Measurements from ENCODE around the gene GATD1. TPM values are rescaled to one million over a fixed set of nuclear protein-coding genes. Genes with fewer than 3 reads are reported as not detected.

Gene GATD1
- total RNA-seq, 1 donor from 2014 or later, result 82.5 TPM

DNA sequence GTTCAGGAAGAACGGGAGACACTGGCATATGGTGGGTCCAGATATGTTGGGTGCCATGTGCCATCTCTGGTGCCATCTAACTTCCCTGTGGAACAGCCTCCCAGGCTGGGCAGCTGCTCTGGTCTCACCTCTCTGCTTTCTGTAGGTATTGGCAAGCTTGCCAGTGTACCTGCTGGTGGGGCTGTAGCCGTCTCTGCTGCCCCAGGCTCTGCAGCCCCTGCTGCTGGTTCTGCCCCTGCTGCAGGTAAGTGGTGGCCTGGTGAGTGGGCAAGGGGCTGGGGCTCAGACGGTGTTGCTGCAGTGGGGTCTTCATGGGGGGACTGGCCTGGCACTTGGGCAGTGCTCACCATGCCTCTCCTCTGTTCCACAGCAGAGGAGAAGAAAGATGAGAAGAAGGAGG is 35.1 kb upstream of the GATD1 start:
- no peak for DNase-seq (ENCODE audit: low spot score)

DNA sequence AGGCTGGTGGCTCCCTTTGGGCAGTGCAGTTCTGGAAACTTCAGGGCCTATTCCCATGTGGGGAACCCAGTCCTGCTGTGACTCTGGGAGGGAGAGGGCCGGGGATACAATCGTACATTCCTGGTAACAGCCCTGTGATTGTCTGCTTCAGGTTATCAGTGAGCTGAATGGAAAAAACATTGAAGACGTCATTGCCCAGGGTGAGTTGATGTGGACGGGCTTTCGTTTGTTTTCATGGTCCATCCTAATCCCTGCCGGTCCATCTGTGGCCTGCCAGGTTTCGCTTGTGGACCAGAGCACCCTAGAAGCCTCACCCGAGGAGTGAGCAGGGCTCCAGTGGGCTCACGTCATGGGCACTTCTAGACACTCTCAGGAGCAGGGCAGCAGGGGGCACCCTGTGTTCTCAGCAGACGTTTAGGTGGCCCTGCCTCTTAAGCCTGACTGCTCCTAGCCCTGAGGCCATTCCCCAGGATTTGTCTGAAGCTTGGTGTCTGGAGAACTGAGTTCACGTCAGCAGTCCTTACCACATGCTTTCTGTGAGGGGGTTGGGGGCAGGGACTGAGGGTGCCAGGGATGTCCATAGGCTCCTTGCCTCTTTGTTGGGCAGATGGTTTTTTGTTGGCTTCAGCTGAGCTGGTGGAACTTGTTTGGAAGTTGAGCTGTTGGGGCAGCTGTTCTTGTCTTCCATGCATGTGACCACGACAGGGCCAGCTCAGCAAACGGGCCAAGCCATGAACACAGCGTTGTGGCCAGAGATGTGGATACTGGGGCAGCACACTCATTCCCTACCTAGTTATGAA is 34.4 kb upstream of the GATD1 start:
- no peak for DNase-seq (ENCODE audit: low spot score)

DNA sequence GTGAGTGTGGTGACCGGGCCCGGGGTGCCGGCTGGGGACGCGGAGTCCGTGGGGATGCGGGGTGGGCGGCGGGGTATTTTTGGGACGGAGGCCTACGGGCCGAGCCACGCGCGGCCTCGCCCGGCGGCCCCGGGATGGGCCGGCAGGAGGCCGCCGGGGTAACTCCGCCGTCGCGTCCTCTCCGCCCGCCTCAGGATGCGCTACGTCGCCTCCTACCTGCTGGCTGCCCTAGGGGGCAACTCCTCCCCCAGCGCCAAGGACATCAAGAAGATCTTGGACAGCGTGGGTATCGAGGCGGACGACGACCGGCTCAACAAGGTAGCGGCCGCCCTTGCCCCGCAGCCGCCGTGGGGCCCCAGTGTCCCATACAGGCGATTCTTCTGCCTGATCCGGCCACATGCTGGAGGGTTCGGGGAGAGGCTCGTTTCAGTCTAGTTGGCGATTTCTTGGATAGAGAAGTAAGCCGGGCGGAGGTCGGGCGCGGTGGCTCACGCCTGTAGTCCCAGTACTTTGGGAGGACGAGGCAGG is 32.8 kb upstream of the GATD1 start:
- no peak for DNase-seq (ENCODE audit: low spot score)

DNA sequence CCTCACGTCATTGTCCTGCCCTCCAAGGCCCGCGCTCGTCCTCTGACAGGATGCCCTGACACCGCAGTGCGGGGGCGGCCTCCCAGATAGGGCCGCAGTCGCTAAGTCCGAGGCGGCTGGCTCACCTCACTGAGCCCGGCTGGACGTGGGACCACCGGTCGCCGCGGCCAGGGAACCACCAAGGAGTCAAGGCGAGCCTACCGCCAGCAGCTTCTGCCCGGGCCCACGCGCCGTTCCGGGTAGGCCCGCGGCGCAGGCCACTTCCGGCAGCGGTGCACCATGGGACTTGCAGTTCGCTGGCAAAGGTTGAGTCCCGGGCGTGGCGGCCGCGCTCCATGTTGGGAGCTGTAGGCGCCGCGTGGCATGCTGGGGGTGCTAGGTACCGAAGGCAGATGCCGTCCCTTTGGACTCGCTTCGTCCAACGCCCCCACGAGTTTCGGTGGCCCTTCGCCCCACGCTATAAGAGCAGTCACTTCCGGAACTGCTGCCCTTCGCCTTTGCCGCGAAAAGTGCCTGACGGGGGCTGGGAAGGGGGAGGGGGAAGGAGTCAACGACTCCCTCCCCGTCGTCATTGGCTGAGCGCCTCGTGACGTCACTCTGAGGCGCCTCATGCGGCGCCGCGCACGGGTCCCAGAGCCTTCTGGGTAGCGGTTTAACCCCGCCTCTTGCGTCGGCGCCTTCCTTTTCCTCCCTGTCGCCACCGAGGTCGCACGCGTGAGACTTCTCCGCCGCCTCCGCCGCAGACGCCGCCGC is 32.2 kb upstream of the GATD1 start, which contains the start of gene RPLP2:
Gene RPLP2, plus strand, starts transcription at position 681 of the 753 bp plus-strand sequence. CDS start 268 bp downstream, outside the sequence.
- DNase-seq (ENCODE audit: low spot score), result peak; percentile 98

DNA sequence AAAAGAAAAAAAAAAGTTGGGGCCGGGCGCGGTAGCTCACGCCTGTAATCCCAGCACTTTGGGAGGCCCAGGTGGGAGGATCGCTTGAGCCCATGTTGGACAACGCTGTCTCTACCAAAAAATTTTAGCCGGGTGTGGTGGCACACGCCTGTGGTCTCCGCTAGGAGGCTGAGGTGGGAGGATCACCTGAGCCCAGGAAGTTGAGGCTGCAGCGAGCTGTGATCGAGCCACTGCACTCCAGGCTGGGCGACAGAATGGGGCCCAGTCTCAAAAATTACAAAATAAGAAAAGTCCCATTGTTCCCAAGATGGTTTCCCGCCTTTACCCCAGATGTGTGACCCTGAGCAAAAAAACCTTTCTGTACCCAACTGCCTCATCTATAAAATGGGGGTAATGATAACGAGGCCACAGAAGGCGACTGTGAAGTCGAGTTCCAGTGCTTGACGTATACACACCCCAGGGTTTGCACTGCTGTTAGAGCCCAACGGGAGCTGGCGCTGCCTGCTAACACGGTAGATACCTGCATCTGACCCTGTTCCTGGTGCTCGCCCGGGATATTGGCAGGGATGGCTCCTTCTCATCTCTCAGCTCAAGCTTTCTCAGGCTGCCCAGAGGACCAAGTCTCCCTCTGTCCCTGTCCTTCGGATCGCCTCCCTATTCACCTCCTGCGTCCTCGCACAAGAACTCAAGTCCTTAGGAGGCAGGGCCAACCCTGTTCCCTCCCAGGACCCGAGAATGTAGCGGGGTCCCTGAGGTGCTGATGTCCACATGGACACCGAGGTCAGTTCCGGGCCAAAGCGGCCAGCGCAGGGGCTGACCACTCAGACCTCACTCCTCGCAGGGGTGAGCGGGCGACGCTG is 31.4 kb upstream of the GATD1 start:
- no peak for DNase-seq (ENCODE audit: low spot score)

DNA sequence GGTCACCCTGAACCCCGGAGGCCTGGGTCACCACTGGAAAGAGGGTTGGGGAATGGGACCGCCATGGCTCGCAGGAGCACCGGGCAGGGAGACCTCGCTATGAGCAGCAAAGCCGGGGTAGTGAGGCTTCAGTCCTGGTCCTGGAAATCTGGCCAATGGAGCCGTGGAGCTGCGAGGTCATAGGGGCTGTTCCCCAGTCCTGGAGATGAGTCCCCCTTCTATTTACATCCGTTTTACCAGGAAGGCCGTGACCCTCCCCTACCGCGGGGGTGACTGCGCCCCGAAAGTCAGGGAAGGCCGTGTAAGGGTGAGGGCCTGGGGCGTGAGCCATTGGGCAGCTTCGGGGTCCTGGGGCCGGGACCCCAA is 27.3 kb upstream of the GATD1 start:
- DNase-seq (ENCODE audit: low spot score), result no peak

DNA sequence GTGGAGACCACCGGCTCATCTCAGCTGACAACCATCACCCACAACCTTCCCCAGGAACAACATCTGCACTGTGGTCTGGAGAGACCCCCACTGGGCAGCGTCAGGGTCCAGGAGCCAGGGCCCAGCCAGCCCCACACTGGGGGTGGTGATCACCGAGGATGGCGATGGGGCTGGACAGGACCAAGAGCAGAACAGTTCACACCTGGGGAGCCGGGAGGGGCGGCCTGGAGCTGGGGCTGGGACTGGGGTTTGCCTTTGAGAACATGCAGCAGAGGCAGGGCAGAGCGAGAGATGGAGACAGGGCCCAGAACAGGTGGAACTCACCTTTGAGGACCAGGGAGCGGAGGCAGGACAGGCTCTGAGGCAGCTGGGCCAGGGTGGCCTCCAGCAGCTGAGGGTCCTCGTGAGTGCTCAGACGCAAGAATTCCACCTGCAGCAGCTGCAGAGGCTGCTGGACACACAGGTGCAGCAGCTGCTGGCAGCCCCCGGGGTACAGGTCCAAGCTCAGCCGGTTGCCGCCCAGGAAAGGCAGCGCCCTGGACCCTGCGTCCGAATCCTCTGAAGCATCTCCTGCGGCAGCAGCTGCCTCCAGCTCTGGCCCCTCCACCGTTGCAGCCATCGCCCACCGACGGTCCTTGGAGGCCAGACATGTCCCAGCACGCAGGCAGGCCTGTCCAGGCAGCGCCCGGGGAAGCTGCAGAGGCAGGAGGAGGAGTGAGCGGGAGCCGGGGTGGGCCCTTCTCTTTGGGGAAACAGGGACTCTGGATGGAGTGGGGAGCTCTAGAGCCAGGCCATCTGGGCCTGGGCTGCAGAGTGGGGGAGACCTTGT is 26.7 kb upstream of the GATD1 start:
- peak; percentile 81 for DNase-seq (ENCODE audit: low spot score)

DNA sequence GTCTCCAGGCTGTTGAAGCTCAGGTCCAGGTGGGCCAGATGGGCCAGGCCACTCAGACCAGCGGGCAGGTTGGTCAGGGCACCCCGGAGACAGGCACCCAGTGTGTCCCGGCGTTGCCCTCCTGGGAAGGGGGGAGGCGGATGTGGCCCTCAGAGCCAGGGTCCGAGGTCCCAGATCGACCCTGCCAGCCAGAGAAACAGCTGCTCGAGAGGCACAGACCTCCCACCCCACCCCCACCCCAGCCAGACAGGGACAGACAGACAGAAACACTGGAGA is 26.1 kb upstream of the GATD1 start:
- no peak for DNase-seq (ENCODE audit: low spot score)

DNA sequence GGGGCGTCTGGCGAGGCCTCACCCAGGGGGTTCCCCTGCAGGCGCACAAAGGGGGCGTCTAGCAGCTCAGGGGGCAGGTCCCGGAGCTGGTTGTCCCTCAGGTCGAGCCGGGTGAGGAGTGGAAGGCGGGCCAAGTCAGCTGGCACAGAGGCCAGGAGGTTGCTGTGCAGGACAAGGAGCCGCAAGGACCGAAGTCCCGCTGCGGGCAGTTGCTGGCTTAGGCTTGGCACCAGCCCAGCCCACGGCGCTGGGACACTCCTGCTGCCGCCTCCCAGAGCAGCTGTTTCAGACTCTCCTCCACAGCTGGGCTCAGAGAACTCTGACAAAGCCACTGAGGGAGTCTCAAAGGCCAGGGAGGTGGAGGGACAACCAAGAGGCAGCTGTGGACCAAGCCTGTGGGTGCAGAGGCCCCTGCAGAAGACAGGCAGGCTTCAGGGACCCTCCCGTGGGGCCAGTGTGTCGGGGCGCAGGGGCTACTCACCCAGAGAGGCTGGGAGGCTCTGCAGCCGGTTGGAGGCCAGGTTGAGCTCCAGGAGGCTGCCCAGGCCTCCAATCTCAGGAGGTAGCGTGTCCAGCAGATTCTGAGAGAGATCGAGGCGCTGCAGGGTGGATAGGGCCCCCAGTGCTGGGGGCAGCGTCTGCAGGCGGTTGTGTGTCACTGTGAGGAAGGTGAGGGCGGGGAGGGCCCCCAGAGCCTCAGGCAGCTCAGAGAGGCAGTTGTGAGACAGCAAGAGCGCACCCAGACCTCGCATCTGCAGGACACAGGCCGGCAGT is 25.6 kb upstream of the GATD1 start:
- no peak for DNase-seq (ENCODE audit: low spot score)

DNA sequence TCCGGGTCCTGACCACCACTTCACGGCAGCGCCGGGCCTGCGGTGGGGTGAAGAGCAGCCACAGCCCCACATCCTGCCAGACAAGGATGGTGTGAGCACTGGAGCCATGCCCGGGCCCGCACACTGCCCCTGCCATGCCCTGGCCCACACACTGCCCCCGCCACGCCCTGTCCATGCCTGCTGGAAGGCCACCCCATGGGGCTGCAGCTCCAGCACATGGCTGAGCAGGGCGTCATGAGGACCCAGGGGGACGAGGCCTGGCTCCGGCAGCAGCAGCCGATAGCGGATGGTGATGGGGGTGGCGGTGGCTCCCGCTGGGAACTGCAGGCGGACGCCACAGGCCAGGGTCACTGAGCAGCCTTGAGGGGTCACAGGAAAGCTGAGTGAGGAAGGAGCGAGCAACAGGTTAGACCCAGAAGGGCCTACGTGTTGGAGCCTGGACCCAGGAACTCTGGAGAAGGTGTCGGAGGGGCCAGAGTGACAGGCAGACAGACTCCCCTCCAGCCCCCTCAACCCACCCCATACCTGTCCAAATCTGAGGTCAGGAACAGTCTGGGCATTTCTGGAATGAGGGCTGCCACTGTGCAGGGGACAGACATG is 24.8 kb upstream of the GATD1 start:
- no peak for DNase-seq (ENCODE audit: low spot score)

DNA sequence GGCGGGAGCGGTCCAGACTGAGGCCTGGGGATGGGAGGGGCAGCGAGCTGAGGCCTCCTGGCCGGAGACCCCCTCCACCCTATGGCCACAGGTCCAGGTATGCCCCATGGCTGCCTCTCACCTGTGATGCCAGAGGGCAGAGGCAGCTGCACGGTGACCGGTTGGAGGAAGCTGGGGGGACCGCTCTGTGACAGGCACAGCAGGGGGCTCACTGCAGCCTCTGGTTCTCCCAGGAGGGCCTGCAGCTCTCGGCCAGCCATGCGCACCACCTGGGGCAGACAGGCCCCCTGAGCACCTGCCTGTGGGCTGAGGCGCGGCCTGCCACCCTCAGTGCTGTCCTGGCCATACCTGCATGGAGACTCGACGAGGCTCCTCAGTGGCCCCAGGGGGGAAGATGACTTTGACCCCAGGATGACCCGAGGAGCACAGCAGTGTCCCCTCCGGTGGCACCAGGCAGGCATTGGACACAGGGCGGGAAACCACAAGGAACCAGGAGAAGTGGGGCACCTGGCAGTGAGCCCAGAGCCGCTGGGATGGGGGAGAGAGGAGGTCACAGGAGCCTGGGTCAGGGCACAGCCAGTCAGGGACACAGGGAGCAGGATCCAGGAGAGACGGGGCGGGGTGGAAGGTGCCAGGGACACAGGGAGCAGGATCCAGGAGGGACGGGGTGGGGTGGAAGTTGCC is 24.0 kb upstream of the GATD1 start:
- no peak for DNase-seq (ENCODE audit: low spot score)

DNA sequence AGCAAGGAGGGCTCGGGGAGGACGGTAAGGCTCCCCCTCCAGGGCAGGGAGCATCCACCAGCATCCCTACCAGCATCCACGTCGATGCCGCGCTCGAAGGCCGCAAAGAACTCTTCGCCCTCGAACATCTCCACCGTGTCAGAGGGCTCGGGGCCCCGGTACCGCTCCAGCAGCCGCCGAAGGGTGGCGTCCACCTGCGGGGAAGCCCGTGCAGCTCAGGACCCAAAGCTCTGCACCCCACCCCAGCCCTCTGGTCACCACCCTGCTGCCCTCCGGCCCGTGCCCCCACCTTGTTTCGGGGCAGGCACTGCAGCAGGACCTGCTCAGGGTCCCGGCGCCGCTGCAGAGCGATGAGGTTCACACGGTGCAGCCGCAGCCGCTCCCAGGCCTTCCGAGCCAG is 23.2 kb upstream of the GATD1 start:
- DNase-seq (ENCODE audit: low spot score), result no peak

DNA sequence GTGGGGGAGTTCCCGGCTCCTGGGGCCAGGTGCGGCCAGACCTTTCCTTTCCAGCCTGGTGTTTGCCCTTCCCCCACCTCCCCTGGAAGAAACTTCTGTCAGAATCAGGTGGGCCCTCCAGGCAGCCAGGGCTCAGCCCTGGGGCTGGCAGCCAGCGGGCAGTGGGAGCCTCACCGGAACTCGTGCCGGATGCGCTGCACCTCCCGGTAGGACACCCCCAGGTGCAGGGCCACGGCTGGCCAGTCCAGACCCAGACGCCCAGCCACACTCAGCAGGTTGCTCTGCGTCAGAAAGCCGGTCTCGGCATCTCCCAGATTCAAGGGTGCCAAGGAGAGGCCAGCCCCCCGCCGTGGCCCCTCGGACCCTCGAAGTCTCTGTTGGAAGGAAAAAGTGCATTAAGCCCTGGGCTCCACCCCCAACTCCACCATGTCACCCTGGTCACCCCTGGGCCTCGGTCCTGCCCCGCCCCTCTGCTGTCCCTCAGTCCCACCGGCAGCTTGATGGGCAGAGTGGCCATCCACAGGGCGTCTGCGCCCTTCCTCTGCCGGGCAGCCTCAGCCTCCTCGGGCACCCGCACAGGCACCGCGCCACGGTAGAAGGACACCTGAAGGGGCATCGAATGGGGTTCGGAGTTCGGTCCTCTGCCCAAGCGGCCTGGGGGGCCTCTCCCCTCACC is 22.5 kb upstream of the GATD1 start:
- DNase-seq (ENCODE audit: low spot score), result no peak

DNA sequence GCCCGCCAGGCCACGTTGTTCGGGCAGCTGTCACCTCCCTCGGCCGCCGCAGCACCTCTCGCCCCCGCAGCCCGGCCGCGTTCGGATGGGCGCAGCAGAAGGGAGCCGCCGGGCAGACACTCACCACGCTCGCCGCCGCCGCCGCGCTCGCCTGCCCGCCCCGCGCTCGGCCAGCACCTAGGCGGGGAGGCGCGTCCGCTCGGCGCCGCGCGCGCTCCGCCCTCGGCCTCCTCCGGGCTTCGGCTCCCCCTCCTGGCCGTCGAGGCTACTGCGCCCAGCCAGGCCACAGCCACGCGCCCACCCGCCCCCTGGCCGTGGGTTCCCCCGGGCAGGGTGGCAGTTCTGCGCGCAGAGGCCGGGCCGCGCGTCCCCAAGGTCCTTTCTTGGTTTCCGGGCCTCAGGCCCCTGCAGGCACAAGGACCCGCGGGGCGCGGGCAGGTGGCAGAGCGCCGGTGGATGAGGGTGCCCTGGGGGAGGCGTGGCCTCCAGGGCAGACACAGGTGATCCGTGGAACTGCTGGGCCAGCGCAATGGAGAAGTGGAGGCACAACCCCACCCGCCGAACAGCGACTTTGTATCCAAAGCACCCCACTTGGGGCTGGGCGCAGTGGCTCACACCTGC is 20.9 kb upstream of the GATD1 start, which contains the start of gene SLC25A22:
Gene SLC25A22, minus strand, starts transcription at position 189 of the 621 bp plus-strand sequence. CDS start 3,275 bp downstream, outside the sequence.
- DNase-seq (ENCODE audit: low spot score), result no peak

DNA sequence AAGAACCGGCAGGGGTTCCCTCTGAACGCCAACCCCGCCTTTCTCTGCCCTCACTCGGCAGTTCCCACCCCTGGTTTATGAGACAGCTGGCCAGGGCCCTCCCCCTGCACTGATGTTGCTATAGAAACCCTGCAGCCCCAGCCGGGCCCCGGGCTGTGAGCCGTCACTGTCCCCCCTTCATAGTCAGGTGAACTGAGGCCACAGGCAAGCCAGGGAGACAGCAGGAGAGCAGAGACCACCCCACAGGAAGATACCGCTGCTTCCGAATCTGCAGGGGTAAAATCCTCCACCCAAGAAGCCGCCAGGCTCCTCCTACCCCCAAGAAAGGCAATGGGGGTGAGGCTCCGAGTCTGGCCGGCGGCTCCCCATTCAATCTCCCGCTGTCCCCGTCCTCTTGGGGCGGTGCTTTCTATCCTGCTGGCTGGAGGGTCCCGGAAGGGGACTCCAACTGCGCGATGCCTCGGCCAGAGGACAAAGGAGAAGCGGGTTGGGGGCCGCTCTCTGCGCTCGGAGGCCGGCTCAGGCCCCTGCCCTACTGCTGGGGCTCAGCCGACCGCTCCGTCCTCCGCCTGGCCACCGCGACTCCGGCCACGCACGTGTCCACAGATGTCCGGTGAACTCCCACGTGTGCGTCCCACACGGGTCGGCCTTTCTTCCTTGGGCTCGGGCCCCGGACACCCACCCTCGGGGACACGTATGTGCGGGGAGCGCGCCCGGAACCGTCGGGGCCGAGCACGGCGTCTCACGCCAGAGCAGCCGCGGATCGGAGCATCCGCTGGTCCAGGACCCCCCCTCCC is 20.2 kb upstream of the GATD1 start:
- peak; percentile 76 for DNase-seq (ENCODE audit: low spot score)

DNA sequence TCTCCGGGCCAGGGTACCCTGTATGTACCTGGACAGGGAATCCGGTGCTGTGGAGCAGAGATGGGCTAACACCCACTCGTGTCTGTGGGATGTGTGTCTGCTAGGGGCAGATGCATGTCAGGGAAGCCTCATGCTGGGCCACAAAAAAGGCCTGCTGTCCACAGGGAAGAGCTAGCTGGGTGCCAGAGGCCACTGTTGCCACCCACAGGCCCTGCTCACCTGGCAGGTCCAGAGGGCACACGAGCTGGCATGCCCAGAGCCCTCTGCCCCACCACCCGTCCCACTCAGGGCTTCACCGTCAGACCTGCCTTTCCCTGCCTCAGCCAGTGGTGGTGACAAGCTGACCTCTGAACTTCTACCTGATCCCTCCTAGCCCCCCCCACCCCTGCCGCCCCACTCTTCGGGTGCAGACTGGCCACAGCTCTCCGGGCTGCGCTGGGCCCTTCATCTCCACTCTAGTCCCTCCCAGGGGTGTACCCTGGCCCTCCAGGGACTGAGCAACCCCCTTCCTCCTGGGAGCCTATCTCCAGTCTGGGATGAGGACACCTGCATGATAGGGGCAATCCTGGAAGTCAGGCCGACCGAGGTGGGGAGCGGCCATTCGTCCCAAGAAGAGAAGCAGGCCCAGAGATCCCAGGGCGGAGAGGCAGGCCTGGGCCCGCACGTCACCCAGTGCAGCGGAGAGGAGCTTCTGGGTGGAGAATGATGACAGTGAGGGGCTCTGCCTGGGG is 19.4 kb upstream of the GATD1 start:
- DNase-seq (ENCODE audit: low spot score), result no peak

Data from ureter (tissue), 1 donor.